Measurements from ENCODE around the gene SCRT2. TPM values are rescaled to one million over a fixed set of nuclear protein-coding genes. Genes with fewer than 3 reads are reported as not detected.
A peak's percentile ranks its signal among the peaks of the same experiment; 100 is the strongest.

Gene SCRT2
- total RNA-seq, 3 donors from 2014 or later = not detected

GRCh38 chr20:676315-676937 is 824 bp upstream of the SCRT2 start:
- Histone ChIP-seq H3K4me1 (ENCODE audit: low read depth) (peaks cover 8% of the 10 kb centered on the region), H3K4me3 (no peak overlapping the region), H3K36me3 (ENCODE audit: low read depth) (no peaks in the 10 kb centered on the region), H3K9me3 (no peaks in the 10 kb centered on the region)
- ATAC-seq = no peak
- no peak for TF ChIP-seq CTCF (IDR thresholded peaks at IDR 0.05)
- DNase-seq = peak in 1 of 3 donors; percentile 19
- intact Hi-C loops (cut with DNase I, micrococcal nuclease) = no loop called here

DNA sequence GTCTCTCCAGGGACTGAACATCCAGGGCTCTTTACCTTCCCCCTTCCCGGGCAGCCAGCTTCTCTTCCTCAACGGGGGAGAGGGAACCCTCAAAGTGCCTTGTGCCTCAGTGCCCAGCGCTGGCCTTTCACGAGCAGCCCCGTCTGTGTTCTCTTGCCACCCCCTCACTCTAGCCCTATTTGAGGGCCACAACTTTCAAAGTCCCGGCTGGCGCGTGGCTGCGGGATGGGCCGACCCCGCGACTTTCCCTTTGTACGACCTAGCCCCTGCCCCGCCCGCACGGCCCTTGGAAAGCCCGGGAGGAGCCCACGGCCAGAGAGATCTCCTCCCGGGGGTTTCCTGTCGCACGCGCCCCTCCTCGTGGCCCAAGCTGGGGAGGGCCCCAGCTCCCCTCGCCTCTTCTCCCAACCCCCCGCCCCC is 559 bp downstream of the SCRT2 start:
- H3K4me3 ChIP-seq = no peak overlapping the region
- intact Hi-C loops (cut with DNase I, micrococcal nuclease) = no loop called here
- no peaks in the 10 kb centered on the region for H3K9me3 ChIP-seq
- H3K4me1 ChIP-seq (ENCODE audit: low read depth) = peaks cover 8% of the 10 kb centered on the region
- ATAC-seq (no peak), DNase-seq (no peak)
- TF ChIP-seq CTCF (IDR thresholded peaks at IDR 0.05) = no peak
- H3K36me3 ChIP-seq (ENCODE audit: low read depth) = no peaks in the 10 kb centered on the region

GRCh38 chr20:673603-674001 is 2.0 kb downstream of the SCRT2 start:
- no peak for TF ChIP-seq CTCF (IDR thresholded peaks at IDR 0.05)
- Histone ChIP-seq H3K36me3 (ENCODE audit: low read depth) (no peaks in the 10 kb centered on the region), H3K4me3 (no peak overlapping the region), H3K9me3 (no peaks in the 10 kb centered on the region), H3K4me1 (ENCODE audit: low read depth) (peaks cover 8% of the 10 kb centered on the region)
- DNase-seq = no peak
- intact Hi-C loops (cut with DNase I, micrococcal nuclease) = no loop called here
- no peak for ATAC-seq

GRCh38 chr20:672963-673602 is 2.5 kb downstream of the SCRT2 start:
- H3K36me3 ChIP-seq (ENCODE audit: low read depth) = no peaks in the 10 kb centered on the region
- DNase-seq = no peak
- no peak overlapping the region for H3K4me3 ChIP-seq
- peaks cover 8% of the 10 kb centered on the region for H3K4me1 ChIP-seq (ENCODE audit: low read depth)
- H3K9me3 ChIP-seq = no peaks in the 10 kb centered on the region
- intact Hi-C loops (cut with DNase I, micrococcal nuclease) = no loop called here
- no peak for TF ChIP-seq CTCF (IDR thresholded peaks at IDR 0.05)
- ATAC-seq = no peak

DNA sequence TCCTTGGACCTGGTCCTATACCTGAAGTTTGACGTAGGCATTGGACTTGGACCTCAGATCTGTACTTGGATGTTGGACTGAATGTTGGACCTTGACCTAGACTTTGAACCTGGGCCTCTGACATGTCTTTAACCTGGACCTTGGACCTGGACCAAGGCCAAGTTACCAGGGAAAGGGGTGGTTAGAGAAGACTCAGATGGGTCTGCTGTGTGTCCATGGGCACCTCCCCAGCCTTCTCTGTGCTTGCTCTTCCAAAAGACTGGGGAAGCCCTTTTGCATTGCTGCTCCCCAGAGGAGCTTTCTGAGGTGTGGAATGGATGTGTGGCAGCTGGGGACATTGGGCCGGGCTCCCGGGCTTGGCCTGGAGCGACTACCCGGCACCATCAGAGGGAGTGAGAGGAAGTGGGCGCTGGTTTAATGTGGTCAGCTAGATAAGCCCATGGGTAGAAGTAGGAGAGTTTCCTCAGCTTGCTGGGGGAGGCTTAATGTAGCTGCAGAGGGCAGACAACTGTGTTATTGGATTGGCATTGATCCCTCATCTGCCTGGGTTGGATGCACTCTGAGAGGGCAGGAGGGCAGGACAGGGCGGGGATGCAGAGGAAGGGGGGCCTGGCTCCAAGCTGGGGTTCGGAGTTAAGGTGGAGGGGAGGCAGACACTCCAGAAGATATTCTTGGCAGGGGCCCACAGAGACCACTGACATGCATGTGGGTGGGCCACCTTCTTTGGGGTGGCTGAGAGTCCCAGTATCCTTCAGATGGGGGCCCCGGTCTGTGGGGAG is 4.2 kb downstream of the SCRT2 start:
- ATAC-seq (no peak), DNase-seq (no peak)
- intact Hi-C loops (cut with DNase I, micrococcal nuclease) = no loop called here
- no peak overlapping the region for H3K4me3 ChIP-seq
- no peaks in the 10 kb centered on the region for H3K9me3 ChIP-seq
- peaks cover 8% of the 10 kb centered on the region for H3K4me1 ChIP-seq (ENCODE audit: low read depth)
- no peaks in the 10 kb centered on the region for H3K36me3 ChIP-seq (ENCODE audit: low read depth)
- no peak for TF ChIP-seq CTCF (IDR thresholded peaks at IDR 0.05)
